H1 (cell line): ENCODE measurements around the gene ANP32A. TPM values are rescaled to one million over a fixed set of nuclear protein-coding genes. Genes with fewer than 3 reads are reported as not detected.

Experiments
- CTCF ChIA-PET: fragments of 300-600 bp; sonication (Branson Sonifier 250); formaldehyde crosslinking; loops from one replicate; lab custom pipeline; 2021; ENCODE audit not compliant: partially characterized antibody; lab: Charles Lee
- POLR2A ChIA-PET: fragments of 300-600 bp; sonication (Branson Sonifier 250); formaldehyde crosslinking; loops from one replicate; lab custom pipeline; 2021; ENCODE audit warnings: inconsistent platforms; ENCODE audit not compliant: partially characterized antibody; lab: Charles Lee
- DNase-seq, 2 experiments: peaks; one replicate each; pipeline versions ENCODE4 v3.0.0 to v3.0.0-alpha.2; 2010 to 2022; ENCODE audit warnings: low spot score in 2 of 2, low read depth in 1 of 2, mixed read lengths in 1 of 2
- FAIRE-seq: peaks from 2 replicates; lab custom pipeline; 2011; peaks lifted over from hg19 to GRCh38; lab: Jason Lieb, UNC
- H2AFZ ChIP-seq: 2 replicates; pipeline ENCODE4 v1.8.1; 2012; ENCODE audit warnings: low read length, inconsistent platforms
- H2AK5ac ChIP-seq: 2 replicates; pipeline ENCODE4 v1.6.1; 2013; ENCODE audit warnings: low read depth, low read length
- H2BK120ac ChIP-seq: replicated peaks from 2 replicates; pipeline ENCODE3; 2013; ENCODE audit warnings: low read depth, low read length, inconsistent platforms
- H2BK12ac ChIP-seq: 2 replicates; pipeline ENCODE4 v1.6.1; 2013; ENCODE audit warnings: low read depth, low read length
- H2BK15ac ChIP-seq: 2 replicates; pipeline ENCODE4 v1.6.1; 2013; ENCODE audit warnings: low read length
- H2BK20ac ChIP-seq: 2 replicates; pipeline ENCODE4 v1.6.1; 2013; ENCODE audit warnings: low read length
- H2BK5ac ChIP-seq: 2 replicates; pipeline ENCODE4 v1.6.1; 2013; ENCODE audit warnings: low read depth, low read length
- H3K14ac ChIP-seq: 2 replicates; pipeline ENCODE4 v1.6.1; 2013; ENCODE audit warnings: inconsistent platforms; ENCODE audit not compliant: insufficient read length
- H3K18ac ChIP-seq: 2 replicates; pipeline ENCODE4 v1.6.1; 2013; ENCODE audit warnings: low read length; ENCODE audit errors: extremely low read depth
- H3K23ac ChIP-seq: 2 replicates; pipeline ENCODE4 v1.6.1; 2013; ENCODE audit warnings: inconsistent platforms; ENCODE audit not compliant: insufficient read length
- H3K23me2 ChIP-seq: 2 replicates; pipeline ENCODE4 v1.6.1; 2013; ENCODE audit warnings: low read depth, low read length
- H3K27ac ChIP-seq: 2 replicates; pipeline ENCODE4 v1.6.1; 2011; ENCODE audit warnings: low read depth, low read length, inconsistent platforms
- H3K27me3 ChIP-seq, 4 experiments: replicated peaks in 1 of 4; 1 replicate in 1 of 4; 2 replicates in 3 of 4; pipeline versions ENCODE4 v1.6.1 to v1.8.1; 2011 to 2013; ENCODE audit warnings: low read length in 3 of 4, mild to moderate bottlenecking in 3 of 4, inconsistent platforms in 2 of 4, mixed read lengths in 2 of 4, moderate library complexity in 1 of 4; ENCODE audit not compliant: control insufficient read depth in 3 of 4, insufficient read depth in 3 of 4; ENCODE audit errors: extremely low read depth in 1 of 4
- H3K36me3 ChIP-seq, 4 experiments: 2 replicates each; pipeline versions ENCODE4 v1.6.1 to v1.8.1; 2011 to 2013; ENCODE audit warnings: mild to moderate bottlenecking in 4 of 4, low read length in 3 of 4, moderate library complexity in 2 of 4, control low read depth in 1 of 4, inconsistent platforms in 1 of 4; ENCODE audit not compliant: insufficient read depth in 4 of 4, control insufficient read depth in 2 of 4
- H3K4ac ChIP-seq: replicated peaks from 2 replicates; pipeline ENCODE3; 2013; ENCODE audit warnings: low read length, low read depth, mixed read lengths, inconsistent platforms; ENCODE audit not compliant: insufficient read length
- H3K4me1 ChIP-seq, 4 experiments: replicated peaks in 1 of 4; 1 replicate in 1 of 4; 2 replicates in 3 of 4; pipeline versions ENCODE4 v1.6.1 to v1.8.1; 2011 to 2013; ENCODE audit warnings: low read length in 3 of 4, inconsistent platforms in 2 of 4, mixed read lengths in 1 of 4; ENCODE audit not compliant: insufficient read depth in 4 of 4, control insufficient read depth in 3 of 4
- H3K4me2 ChIP-seq, 2 experiments: 2 replicates each; pipeline versions ENCODE4 v1.6.1 to v1.8.1; 2011 to 2013; ENCODE audit warnings: low read depth in 2 of 2, low read length in 2 of 2, control low read depth in 1 of 2, inconsistent platforms in 1 of 2, mild to moderate bottlenecking in 1 of 2; ENCODE audit not compliant: insufficient read depth in 1 of 2
- H3K4me3 ChIP-seq, 4 experiments: fragments of 200-600, 300-600 bp in 1 of 4; sonication (generic), shearing (Covaris generic), sonication (Bioruptor Twin) in 1 of 4; 2 replicates each; pipeline versions ENCODE4 v1.5.1 to v1.8.1; 2011 to 2016; ENCODE audit warnings: low read length in 4 of 4, low read depth in 3 of 4, control low read depth in 2 of 4, inconsistent platforms in 2 of 4, mild to moderate bottlenecking in 2 of 4, mixed read lengths in 1 of 4, moderate library complexity in 1 of 4; ENCODE audit not compliant: insufficient read depth in 2 of 4; ENCODE audit errors: extremely low read depth in 1 of 4
- H3K56ac ChIP-seq: replicated peaks from 2 replicates; pipeline ENCODE3; 2013; ENCODE audit warnings: low read depth, mild to moderate bottlenecking, mixed read lengths, low read length, inconsistent platforms; ENCODE audit not compliant: insufficient read length
- H3K79me1 ChIP-seq: 2 replicates; pipeline ENCODE4 v1.6.1; 2013; ENCODE audit warnings: low read depth, low read length, control low read depth
- H3K79me2 ChIP-seq, 2 experiments: 2 replicates each; pipeline versions ENCODE4 v1.6.1 to v1.8.1; 2012 to 2013; ENCODE audit warnings: low read length in 2 of 2, mild to moderate bottlenecking in 2 of 2, inconsistent platforms in 1 of 2; ENCODE audit not compliant: insufficient read depth in 2 of 2, control insufficient read depth in 1 of 2
- H3K9ac ChIP-seq, 4 experiments: replicated peaks in 1 of 4; 1 replicate in 1 of 4; 2 replicates in 3 of 4; pipeline versions ENCODE4 v1.6.1 to v1.8.1; 2011 to 2013; ENCODE audit warnings: low read depth in 3 of 4, low read length in 3 of 4, control low read depth in 2 of 4, mild to moderate bottlenecking in 2 of 4, moderate library complexity in 2 of 4, inconsistent platforms in 1 of 4; ENCODE audit errors: extremely low read depth in 1 of 4
- H3K9me3 ChIP-seq, 2 experiments: 2 replicates each; pipeline versions ENCODE4 v1.6.1 to v1.8.1; 2012 to 2013; ENCODE audit warnings: mild to moderate bottlenecking in 2 of 2, moderate library complexity in 2 of 2, control low read depth in 1 of 2, inconsistent platforms in 1 of 2, low read depth in 1 of 2, low read length in 1 of 2, mixed read lengths in 1 of 2; ENCODE audit not compliant: insufficient read depth in 2 of 2
- H4K20me1 ChIP-seq, 2 experiments: replicated peaks in 1 of 2; 2 replicates each; pipeline versions ENCODE3 to v1.8.1; 2011 to 2013; ENCODE audit warnings: inconsistent platforms in 2 of 2, low read length in 2 of 2, mild to moderate bottlenecking in 1 of 2; ENCODE audit not compliant: insufficient read depth in 2 of 2, control insufficient read depth in 1 of 2
- H4K5ac ChIP-seq: 2 replicates; pipeline ENCODE4 v1.6.1; 2013; ENCODE audit warnings: low read length, low read depth, mixed read lengths, inconsistent platforms; ENCODE audit not compliant: insufficient read length
- H4K8ac ChIP-seq: 2 replicates; pipeline ENCODE4 v1.8.0; 2013; ENCODE audit warnings: mild to moderate bottlenecking, moderate library complexity, low read length, inconsistent platforms; ENCODE audit not compliant: insufficient read depth; ENCODE audit errors: extremely low read depth
- H4K91ac ChIP-seq: replicated peaks from 2 replicates; pipeline ENCODE3; 2013; ENCODE audit warnings: low read length, mixed read lengths, inconsistent platforms; ENCODE audit not compliant: insufficient read length
- MAX ChIP-seq: IDR thresholded peaks from 2 replicates; pipeline ENCODE4 v1.6.1; 2012; ENCODE audit warnings: inconsistent platforms
- POU5F1 ChIP-seq: IDR thresholded peaks from 2 replicates; pipeline ENCODE4 v1.6.1; 2011; ENCODE audit warnings: low read depth, mild to moderate bottlenecking, low read length, moderate library complexity
- SP1 ChIP-seq: IDR thresholded peaks from 2 replicates; pipeline ENCODE4 v1.6.1; 2011; ENCODE audit warnings: low read depth, low read length
- USF2 ChIP-seq: IDR thresholded peaks from 2 replicates; pipeline ENCODE4 v1.6.1; 2011; ENCODE audit warnings: low read length, improper control_type of control experiment
- WGBS, 2 experiments: shearing (Covaris generic) in 1 of 2; methylation state at CpG; one replicate each; pipeline versions ENCODE4 v1.1.6 to v1.1.7; 2013 to 2015; ENCODE audit warnings: low lambda C conversion rate in 2 of 2, mixed read lengths in 2 of 2, inconsistent platforms in 1 of 2, low coverage in 1 of 2, missing lambda C conversion rate in 1 of 2; ENCODE audit not compliant: insufficient replicate concordance in 2 of 2, insufficient coverage in 1 of 2, insufficient read length in 1 of 2; ENCODE audit errors: extremely low coverage in 1 of 2, missing lambda C conversion rate in 1 of 2; 5-methylcytosine and 5-hydroxymethylcytosine counted together
- polyA plus RNA-seq, 7 experiments: library from polyadenylated mRNA; depleted of rRNA in 3 of 7; stranded (reverse) in 5 of 7; unstranded in 2 of 7; fragments of >200 nt in 5 of 7; fragments of 200-250 nt in 2 of 7; gene quantifications; 1 replicate in 5 of 7; 2 replicates in 1 of 7; 4 replicates in 1 of 7; pipeline versions ENCODE4 v1.2.1 to v1.2.3, GENCODE V29; 2011 to 2013; ENCODE audit warnings: missing spikeins in 2 of 7, mixed read lengths in 2 of 7
- total RNA-seq: library from RNA; stranded (reverse); fragmentation: NEBNext Ultra II Directional; extraction: Animal tissue kit (Norgen Biotek cat#: 25700); gene quantifications from 2 replicates; pipeline ENCODE4 v1.2.1, GENCODE V29; 2021
- TF ChIP-seq, protein P1 (sequence below): IDR thresholded peaks from 2 replicates; pipeline ENCODE4 v1.6.1; 2012; ENCODE audit warnings: inconsistent platforms

ANP32A gene
- total and polyA plus RNA-seq, 2 of the 8 experiments (the other 6 are each of a cell fraction or from before 2014, with no cell fraction given) = 70.8 to 295 TPM

DNA sequence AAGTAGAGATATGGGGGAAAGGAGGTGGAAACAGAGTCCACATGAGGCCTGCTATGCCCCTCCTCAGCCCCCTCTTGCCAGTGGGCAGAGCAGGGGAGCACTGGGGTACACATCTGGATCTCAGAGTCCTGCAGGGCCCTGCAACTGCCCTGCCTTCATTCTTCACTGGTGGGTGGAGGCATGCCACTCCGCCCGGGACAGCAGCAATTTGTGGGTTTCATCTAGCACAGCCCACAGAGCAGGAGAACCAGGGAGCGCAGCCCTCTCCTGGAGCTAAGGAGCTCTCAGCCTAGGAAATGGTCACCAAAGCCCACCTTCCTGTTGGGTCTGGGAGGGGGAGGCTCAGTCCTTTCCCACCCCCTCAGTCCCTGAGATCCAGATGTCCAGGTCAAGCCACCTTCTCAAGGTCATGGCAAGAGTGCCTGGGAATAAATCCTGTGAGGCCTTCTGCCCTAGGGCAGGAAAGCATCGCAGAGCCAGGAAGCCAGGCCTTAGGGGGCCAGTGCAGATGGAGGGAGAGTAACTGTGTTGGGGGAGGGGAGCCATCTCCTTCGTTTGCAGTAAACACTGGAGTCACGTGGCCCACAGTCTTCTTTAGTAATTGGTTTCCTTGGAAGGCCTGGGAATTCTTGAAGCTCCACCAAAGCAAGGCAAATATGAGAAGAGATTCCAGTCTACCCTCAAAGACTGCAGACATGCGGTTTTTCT lies 31.0 kb downstream of the ANP32A start:
- Histone ChIP-seq H2BK5ac (0 out of 2 replicates have a peak overlapping the region, but pooled peaks have one; percentile 46), H3K23me2 (no peaks in the 10 kb centered on the region), H2BK15ac (peak overlapping the region; percentile 5; the same call in 1 of the 2 replicates), H3K9me3 (no peaks in the 10 kb centered on the region), H2BK12ac (peak overlapping the region; percentile 76; the same call in 1 of the 2 replicates), H3K27me3 (no peaks in the 10 kb centered on the region), H3K56ac (no peak overlapping the region), H3K4me1 (peaks cover 25 to 54% (median 40%) of the 10 kb centered on the region in 4 experiments), H3K36me3 (peaks cover 6 to 28% (median 14%) of the 10 kb centered on the region in 4 experiments), H3K4me2 (peak overlapping the region; percentile 35 to 40; a peak in 3 of 4 replicates), H3K79me1 (peaks cover 32% of the 10 kb centered on the region), H2AFZ (no peak overlapping the region), H3K27ac (peak overlapping the region; percentile 48; the same call in 1 of the 2 replicates), H3K14ac (no peak overlapping the region), H3K18ac (peak overlapping the region; percentile 17), H3K9ac (no peak overlapping the region; a peak in 1 of 7 replicates), H3K4me3 (no peak overlapping the region; a peak in 1 of 8 replicates), H4K8ac (no peak overlapping the region), H4K91ac (peak overlapping the region; percentile 3), H2BK120ac (no peak overlapping the region), H2AK5ac (peak overlapping the region; percentile 32; the same call in 1 of the 2 replicates), H3K79me2 (peaks cover 11 to 89% of the 10 kb centered on the region in 2 experiments; a peak in 3 of 4 replicates), H4K5ac (no peak overlapping the region), H3K4ac (peak overlapping the region; percentile 22), H4K20me1 (peaks cover 49 to 59% of the 10 kb centered on the region in 2 experiments), H2BK20ac (peak overlapping the region; percentile 34; the same call in 1 of the 2 replicates), H3K23ac (no peak overlapping the region)
- TF ChIP-seq SP1 (0 out of 2 replicates have a peak, but pooled peaks have one; percentile 31), POU5F1 (no peak), USF2 (peak; percentile 85), MAX (peak; percentile 84)
- TF ChIP-seq, protein P1, sequence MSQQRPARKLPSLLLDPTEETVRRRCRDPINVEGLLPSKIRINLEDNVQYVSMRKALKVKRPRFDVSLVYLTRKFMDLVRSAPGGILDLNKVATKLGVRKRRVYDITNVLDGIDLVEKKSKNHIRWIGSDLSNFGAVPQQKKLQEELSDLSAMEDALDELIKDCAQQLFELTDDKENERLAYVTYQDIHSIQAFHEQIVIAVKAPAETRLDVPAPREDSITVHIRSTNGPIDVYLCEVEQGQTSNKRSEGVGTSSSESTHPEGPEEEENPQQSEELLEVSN = peak; percentile 80
- no peak for DNase-seq
- CTCF ChIA-PET = interaction anchor here (0.6 to 7.7 kb wide), 7 partner anchors 9 to 497 kb away, joined by 3 to 70 read pairs (median 4); no protein-coding TSS in a partner anchor
- POLR2A ChIA-PET = interaction anchor here (1.0 kb wide), 1 partner anchor 10 kb away, joined by 3 read pairs; no protein-coding TSS in a partner anchor
- FAIRE-seq = no peak
- WGBS, 2 experiments = 72% methylated on average over 7 of the region's 7 CpGs; no CpG with 5 or more reads in 1 of the 2 experiments
